ENCODE data around the gene SLC8A1. TPM values are rescaled to one million over a fixed set of nuclear protein-coding genes. Genes with fewer than 3 reads are reported as not detected.

Gene SLC8A1
- total RNA-seq (1 to 10 TPM; 1.4 to 3.2 TPM), polyA plus RNA-seq (ENCODE audit: insufficient read depth, low read depth, low replicate concordance) (3.6 TPM)
- long read RNA-seq, donor 1: 0 reads
- long read RNA-seq, donor 2: 0 reads

GRCh38 chr2:40451918-40452605 lies at the start of gene SLC8A1:
Gene SLC8A1, minus strand, starts transcription at chr2:40452090.
- intact Hi-C loops (cut with DNase I; ENCODE audit: low total_unique reads): no loop called here
- H3K36me3 ChIP-seq (ENCODE audit: low read depth, missing control alignments): no peaks in the 10 kb centered on the region
- no peaks in the 10 kb centered on the region for H3K9me3 ChIP-seq
- H3K4me3 ChIP-seq: peak within 1 kb of the TSS; percentile 50 to 67
- TF ChIP-seq POLR2A (IDR thresholded peaks at IDR 0.05) (no peak), CTCF (IDR thresholded peaks at IDR 0.05) (no peak)
- peaks cover 4% of the 10 kb centered on the region for H3K4me1 ChIP-seq
- H3K27ac ChIP-seq: peak within 1 kb of the TSS in 1 of 2 donors; percentile 45
- DNase-seq: peak; percentile 34
- no peaks in the 10 kb centered on the region for H3K27me3 ChIP-seq
- 3 to 5% methylated on average over 25 to 55 of the region's 82 CpGs for WGBS, 2 donors

- no peak overlapping the region for H3K27ac ChIP-seq
- WGBS, 2 donors: 94 to 100% methylated on average over 2 of the region's 2 CpGs
- intact Hi-C loops (cut with DNase I; ENCODE audit: low total_unique reads): no loop called here
- no peaks in the 10 kb centered on the region for H3K36me3 ChIP-seq (ENCODE audit: low read depth, missing control alignments)
- no peaks in the 10 kb centered on the region for H3K4me1 ChIP-seq
- H3K4me3 ChIP-seq: no peak overlapping the region
- no peak for TF ChIP-seq CTCF (IDR thresholded peaks at IDR 0.05)
- no peak for TF ChIP-seq POLR2A (IDR thresholded peaks at IDR 0.05)
- H3K9me3 ChIP-seq: no peaks in the 10 kb centered on the region
- no peaks in the 10 kb centered on the region for H3K27me3 ChIP-seq
- DNase-seq: no peak
Observed at GRCh38 chr2:40499437-40499836, 47.5 kb upstream of the SLC8A1 start.

GRCh38 chr2:40497251-40497859 lies 45.5 kb upstream of the SLC8A1 start:
- intact Hi-C loops (cut with DNase I; ENCODE audit: low total_unique reads): no loop called here
- Histone ChIP-seq H3K4me1 (no peaks in the 10 kb centered on the region), H3K9me3 (no peaks in the 10 kb centered on the region), H3K36me3 (ENCODE audit: low read depth, missing control alignments) (no peaks in the 10 kb centered on the region), H3K4me3 (no peak overlapping the region), H3K27ac (no peak overlapping the region), H3K27me3 (no peaks in the 10 kb centered on the region)
- TF ChIP-seq CTCF (IDR thresholded peaks at IDR 0.05): no peak
- no peak for TF ChIP-seq POLR2A (IDR thresholded peaks at IDR 0.05)
- no peak for DNase-seq

GRCh38 chr2:40489678-40489960 lies 37.7 kb upstream of the SLC8A1 start:
- Histone ChIP-seq H3K27me3 (no peaks in the 10 kb centered on the region), H3K27ac (no peak overlapping the region), H3K4me1 (no peaks in the 10 kb centered on the region), H3K36me3 (ENCODE audit: low read depth, missing control alignments) (no peaks in the 10 kb centered on the region), H3K9me3 (no peaks in the 10 kb centered on the region), H3K4me3 (peak overlapping the region; percentile 2 to 18)
- intact Hi-C loops (cut with DNase I; ENCODE audit: low total_unique reads): no loop called here
- DNase-seq: no peak
- no peak for TF ChIP-seq CTCF (IDR thresholded peaks at IDR 0.05)
- no peak for TF ChIP-seq POLR2A (IDR thresholded peaks at IDR 0.05)
- 65 to 75% methylated on average over 1 of the region's 1 CpG for WGBS, 2 donors

Data from testis (tissue), 5 donors.